Activated CD4-positive, alpha-beta T cell treated with anti-CD3 and anti-CD28 coated beads, Interleukin-2, Interleukin-4, amounts not matched to agents 100 ng/mL and 50 ng/mL, durations not matched to agents 16 hours and 8 hours (primary cell): ENCODE measurements around the gene BRAP.
"Not testable (repeated sequence)": the region's sequence is repeated elsewhere in the genome, so short reads cannot be mapped to it uniquely, and the experiment has no call there.

ENCODE experiments used
- DNase-seq: peaks from one replicate; pipeline ENCODE4 v3.0.0-alpha.2; 2020; ENCODE audit warnings: low spot score

BRAP gene

DNA sequence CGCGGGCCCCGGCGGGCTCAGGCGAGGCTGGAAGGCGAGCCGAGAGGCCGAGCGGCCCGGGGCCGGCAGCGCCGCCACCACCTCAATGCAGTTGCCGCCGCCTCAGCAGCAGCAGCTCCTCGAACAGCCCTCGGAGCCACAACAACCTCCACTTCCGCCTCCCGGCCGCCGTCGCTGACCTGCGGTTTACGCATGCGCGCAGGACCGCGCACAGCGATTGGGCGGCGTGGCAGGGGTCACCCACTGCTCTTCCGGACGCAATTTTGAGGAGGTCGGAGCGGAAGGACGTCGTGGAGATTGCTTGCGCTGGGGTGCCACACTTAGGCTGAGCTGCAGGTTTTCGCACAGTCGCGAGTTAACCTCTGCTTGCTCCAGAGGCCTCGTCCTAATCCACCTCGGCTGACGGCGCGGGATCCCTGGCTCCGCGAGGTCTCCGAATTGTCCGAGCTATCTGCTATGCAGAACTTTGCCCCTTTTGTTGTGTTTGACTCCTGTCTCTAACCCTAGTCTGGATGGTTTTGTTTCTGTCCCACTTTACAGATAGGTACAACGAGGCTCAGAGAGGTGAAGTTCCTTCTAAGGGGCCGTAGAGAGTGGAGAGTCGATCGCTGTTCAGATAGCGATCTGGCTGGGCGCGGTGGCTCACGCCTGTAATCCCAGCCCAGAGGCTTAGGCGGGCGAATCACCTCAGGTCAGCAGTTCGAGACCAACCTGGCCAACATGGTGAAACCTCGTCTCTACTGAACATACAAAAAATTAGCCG, at the start of gene BRAP, which contains the start of gene ACAD10:
TSS of gene BRAP (minus strand) at position 146 of the 763 bp plus-strand sequence. CDS start 164 bp downstream, outside the sequence.
TSS of gene ACAD10 (plus strand) at position 243 of the 763 bp plus-strand sequence. CDS start 6,657 bp downstream, outside the sequence.
- DNase-seq = peak; percentile 95

GRCh38 chr12:111733340-111733915, 47.7 kb upstream of the BRAP start:
- DNase-seq = no peak

DNA sequence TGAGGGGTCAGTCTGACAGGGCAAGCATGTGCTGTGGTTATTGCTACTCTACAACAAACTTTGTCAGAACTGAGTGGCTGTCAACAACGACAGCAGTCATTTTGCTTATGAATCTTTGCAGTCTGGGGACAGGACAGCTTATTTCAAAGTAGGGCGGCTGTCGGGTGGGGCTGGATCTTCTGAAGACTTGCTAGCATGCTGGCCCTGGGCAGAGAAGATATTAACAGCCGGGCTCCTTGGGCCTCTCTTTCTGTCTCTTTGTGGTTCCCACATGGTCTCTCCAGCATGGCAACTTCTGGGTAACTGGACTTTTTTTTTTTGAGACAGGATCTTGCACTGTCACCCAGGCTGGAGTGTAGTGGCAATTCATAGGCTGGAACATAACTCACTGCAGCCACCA, 47.0 kb upstream of the BRAP start:
- no peak for DNase-seq

DNA sequence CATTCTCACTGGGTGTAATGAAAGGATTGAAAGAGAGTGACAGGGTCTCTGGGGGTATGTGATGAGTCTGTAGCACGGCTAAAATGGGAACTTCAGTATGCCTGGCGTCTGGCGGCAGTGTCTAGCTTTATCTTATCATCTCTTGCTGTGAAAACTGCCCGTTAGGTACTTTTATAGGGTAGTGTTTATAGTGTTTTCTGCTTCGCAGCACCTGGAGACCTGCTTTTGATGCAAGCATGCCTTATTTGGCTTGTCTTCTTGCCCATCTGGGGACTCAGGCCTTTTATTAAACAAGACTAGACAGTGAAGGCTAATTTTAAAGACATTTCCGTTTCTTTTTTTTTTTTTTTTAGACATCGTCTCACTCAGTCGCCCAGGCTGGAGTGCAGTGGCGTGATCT, 44.7 kb upstream of the BRAP start:
- no peak for DNase-seq

- DNase-seq = no peak
Observed at GRCh38 chr12:111728795-111729194, 43.0 kb upstream of the BRAP start.

GRCh38 chr12:111723646-111724360, 38.0 kb upstream of the BRAP start:
- DNase-seq = not testable (repeated sequence)

- DNase-seq = no peak
Observed at GRCh38 chr12:111720457-111720856, 34.7 kb upstream of the BRAP start.

GRCh38 chr12:111719316-111719715, 33.6 kb upstream of the BRAP start:
- not testable (repeated sequence) for DNase-seq

GRCh38 chr12:111715279-111715678, 29.5 kb upstream of the BRAP start:
- no peak for DNase-seq

GRCh38 chr12:111706145-111706544, 20.4 kb upstream of the BRAP start:
- no peak for DNase-seq

DNA sequence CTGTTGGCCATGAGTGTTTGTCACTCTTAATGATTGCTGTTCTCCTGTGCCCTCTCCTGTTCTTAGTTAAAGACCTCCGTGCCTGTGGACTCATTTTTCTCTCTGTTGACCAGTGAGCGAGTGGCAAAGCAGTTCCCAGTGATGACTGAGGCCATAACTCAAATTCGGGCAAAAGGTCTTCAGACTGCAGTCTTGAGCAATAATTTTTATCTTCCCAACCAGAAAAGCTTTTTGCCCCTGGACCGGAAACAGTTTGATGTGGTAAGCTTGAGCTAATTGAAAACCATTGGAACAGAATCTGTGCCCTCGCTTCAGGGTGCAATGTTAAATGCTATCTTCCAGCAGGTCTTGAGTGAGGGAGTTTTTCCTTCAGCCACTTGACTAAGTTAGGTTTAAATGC, 19.9 kb upstream of the BRAP start:
- no peak for DNase-seq

DNA sequence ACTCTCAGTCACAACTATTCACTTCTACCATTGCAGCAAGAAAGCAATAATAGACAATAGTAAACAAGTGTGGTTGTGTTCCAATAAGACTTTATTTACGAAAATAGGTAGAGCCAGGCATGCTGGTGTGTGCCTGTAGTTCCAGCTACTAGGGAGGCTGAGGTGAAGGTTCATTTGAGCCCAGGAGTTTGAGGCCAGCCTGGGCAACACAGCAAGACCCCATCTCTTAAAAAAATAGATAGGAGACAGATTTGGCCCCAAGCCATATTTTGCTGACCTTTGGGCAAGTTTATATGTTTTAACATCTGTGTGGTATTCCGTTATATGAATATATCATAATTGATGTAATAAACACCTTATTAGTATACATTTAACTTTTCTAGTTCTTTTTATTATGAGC, 14.2 kb upstream of the BRAP start:
- no peak for DNase-seq

DNA sequence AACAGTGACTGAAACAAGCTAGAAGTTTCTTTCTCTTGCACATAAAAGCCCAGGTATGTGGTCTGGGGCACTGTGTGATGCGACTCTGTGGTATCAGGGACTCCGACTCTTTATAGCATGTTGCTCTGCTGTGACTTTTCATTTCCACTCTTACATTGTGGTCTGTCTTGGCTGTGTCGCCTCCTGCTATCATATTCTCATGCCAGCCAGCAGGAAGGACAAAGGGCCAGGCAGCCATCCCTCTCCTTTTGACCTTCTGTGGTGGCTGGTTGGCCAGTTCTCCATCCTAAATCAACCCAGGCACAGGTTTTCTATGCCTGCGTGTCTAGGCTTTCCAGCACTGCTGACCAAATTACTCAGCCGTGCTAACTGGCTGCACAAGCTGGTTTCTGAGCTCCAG, 8.1 kb upstream of the BRAP start:
- no peak for DNase-seq

DNA sequence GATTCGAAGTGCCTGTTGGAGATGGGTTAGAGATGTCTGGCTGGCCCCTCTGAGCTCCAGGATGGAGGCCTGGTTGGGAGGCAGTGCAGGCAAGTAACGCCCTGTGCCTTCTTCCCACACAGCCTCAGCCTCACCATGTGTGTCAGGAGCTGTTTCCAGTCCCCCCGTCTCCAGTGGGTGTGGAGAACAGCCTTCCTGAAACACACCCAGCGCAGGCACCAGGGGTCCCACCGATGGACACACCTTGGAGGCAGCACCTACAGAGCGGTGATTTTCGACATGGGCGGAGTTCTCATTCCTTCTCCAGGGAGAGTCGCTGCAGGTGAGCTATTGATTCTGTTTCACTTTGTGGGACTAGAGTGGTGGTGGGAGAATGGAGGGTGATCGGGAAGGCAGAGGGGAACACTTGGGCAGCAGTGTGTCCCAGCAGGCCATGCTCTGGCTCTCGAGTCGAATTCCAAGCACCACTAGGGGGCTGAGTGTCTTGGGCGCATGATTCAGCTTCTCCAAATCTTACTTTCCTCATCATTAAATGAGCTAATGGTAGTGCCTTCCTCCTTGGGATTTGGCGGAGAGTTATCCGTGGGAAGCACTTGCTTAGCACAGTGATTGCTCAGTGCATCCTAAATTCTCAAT, 6.9 kb upstream of the BRAP start:
- no peak for DNase-seq

- DNase-seq = no peak
Observed at GRCh38 chr12:111691262-111691661, 5.5 kb upstream of the BRAP start.

GRCh38 chr12:111687952-111688351, 2.2 kb upstream of the BRAP start:
- no peak for DNase-seq

GRCh38 chr12:111687255-111687654, 1.5 kb upstream of the BRAP start:
- no peak for DNase-seq

- DNase-seq = no peak
Observed at GRCh38 chr12:111686574-111687105, 884 bp upstream of the BRAP start.

- no peak for DNase-seq
Observed at GRCh38 chr12:111685322-111685810, 390 bp downstream of the BRAP start.

- DNase-seq = not testable (repeated sequence)
Observed at GRCh38 chr12:111684485-111685198, 1.1 kb downstream of the BRAP start.

DNA sequence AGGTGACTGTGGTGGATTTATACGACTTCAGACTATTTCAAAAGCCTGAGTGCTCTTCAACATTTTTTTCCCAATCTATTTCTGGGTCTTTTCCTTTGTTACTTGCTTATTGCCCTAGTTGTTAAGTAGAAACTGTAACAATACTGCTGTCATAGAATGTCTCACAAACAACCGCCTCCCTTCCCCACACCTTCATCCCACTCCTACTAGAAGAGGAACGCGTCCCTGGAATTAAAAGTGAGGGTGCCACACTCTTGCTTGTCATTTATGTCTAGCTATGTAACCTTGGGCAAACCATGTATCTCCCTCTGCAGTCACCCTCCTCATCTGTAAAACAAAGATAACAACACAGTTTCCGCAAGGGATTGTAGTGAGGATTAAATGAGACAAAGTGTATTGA, 8.6 kb downstream of the BRAP start:
- DNase-seq = no peak
